ENCODE measurements around the gene ACADS.

ACADS gene

DNA sequence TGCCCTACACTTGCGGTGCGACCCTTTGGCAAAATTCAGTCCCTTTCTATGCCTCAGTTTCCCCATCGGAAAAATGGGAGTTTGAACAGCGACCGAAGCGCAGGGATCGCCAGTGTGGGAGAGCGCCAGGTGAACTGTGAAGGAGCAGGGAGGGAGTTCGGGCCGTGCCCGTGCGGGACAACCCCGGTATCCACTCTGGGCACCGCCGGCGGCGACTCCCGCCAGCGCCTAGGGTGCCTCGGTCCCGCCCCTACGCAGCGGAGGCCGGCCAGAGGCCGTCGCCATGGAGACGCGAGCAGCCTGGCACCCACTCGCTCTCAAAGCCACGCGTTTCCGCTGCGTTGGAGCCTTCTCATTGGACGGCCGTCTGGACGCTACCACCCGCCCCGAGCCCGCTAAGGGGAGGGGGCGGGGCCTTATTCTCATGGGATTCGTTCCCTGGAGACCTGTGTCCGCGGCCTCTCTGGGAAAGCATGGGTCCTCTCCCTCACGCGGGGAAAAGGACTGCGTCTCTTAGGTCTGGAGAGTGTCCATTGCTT is 39.4 kb upstream of the ACADS start:
- Histone ChIP-seq H3K4me3 (ENCODE audit: low read length) (peak overlapping the region; percentile 69), H3K27ac (ENCODE audit: low read length) (peak overlapping the region; percentile 94), H3K27me3 (replicated peaks; ENCODE audit: insufficient read depth, low read length) (no peaks in the 10 kb centered on the region), H3K4me2 (ENCODE audit: low read depth, low read length) (peak overlapping the region; percentile 77), H3K79me2 (ENCODE audit: low read length) (peaks cover 38% of the 10 kb centered on the region), H3K9me2 (replicated peaks; ENCODE audit: insufficient read depth, low read length) (no peaks in the 10 kb centered on the region), H4K20me1 (ENCODE audit: insufficient read depth, low read length) (no peaks in the 10 kb centered on the region), H3K9me3 (replicated peaks; ENCODE audit: insufficient read depth, low read length) (no peaks in the 10 kb centered on the region), H3K4me1 (ENCODE audit: low read length) (0 out of 2 replicates have a peak, but pooled peaks cover 3% of the 10 kb centered on the region), H2AFZ (ENCODE audit: low read length) (0 out of 2 replicates have a peak overlapping the region, but pooled peaks have one; percentile 58), H3K9ac (ENCODE audit: low read length) (peak overlapping the region; percentile 84), H3F3A (ENCODE audit: insufficient read depth, low read length) (peaks cover 12% of the 10 kb centered on the region), H3K36me3 (replicated peaks; ENCODE audit: insufficient read depth, low read length) (no peaks in the 10 kb centered on the region)
- TF ChIP-seq EZH2phosphoT487 (IDR thresholded peaks at IDR 0.05; ENCODE audit: low read length) (no peak), EZH2 (optimal IDR thresholded peaks at IDR 0.05; ENCODE audit: low read depth, low read length) (no peak)
- TF ChIP-seq, protein P1, sequence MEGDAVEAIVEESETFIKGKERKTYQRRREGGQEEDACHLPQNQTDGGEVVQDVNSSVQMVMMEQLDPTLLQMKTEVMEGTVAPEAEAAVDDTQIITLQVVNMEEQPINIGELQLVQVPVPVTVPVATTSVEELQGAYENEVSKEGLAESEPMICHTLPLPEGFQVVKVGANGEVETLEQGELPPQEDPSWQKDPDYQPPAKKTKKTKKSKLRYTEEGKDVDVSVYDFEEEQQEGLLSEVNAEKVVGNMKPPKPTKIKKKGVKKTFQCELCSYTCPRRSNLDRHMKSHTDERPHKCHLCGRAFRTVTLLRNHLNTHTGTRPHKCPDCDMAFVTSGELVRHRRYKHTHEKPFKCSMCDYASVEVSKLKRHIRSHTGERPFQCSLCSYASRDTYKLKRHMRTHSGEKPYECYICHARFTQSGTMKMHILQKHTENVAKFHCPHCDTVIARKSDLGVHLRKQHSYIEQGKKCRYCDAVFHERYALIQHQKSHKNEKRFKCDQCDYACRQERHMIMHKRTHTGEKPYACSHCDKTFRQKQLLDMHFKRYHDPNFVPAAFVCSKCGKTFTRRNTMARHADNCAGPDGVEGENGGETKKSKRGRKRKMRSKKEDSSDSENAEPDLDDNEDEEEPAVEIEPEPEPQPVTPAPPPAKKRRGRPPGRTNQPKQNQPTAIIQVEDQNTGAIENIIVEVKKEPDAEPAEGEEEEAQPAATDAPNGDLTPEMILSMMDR (IDR thresholded peaks at IDR 0.05; ENCODE audit: low read length), result no peak
- peak; percentile 95 for DNase-seq

DNA sequence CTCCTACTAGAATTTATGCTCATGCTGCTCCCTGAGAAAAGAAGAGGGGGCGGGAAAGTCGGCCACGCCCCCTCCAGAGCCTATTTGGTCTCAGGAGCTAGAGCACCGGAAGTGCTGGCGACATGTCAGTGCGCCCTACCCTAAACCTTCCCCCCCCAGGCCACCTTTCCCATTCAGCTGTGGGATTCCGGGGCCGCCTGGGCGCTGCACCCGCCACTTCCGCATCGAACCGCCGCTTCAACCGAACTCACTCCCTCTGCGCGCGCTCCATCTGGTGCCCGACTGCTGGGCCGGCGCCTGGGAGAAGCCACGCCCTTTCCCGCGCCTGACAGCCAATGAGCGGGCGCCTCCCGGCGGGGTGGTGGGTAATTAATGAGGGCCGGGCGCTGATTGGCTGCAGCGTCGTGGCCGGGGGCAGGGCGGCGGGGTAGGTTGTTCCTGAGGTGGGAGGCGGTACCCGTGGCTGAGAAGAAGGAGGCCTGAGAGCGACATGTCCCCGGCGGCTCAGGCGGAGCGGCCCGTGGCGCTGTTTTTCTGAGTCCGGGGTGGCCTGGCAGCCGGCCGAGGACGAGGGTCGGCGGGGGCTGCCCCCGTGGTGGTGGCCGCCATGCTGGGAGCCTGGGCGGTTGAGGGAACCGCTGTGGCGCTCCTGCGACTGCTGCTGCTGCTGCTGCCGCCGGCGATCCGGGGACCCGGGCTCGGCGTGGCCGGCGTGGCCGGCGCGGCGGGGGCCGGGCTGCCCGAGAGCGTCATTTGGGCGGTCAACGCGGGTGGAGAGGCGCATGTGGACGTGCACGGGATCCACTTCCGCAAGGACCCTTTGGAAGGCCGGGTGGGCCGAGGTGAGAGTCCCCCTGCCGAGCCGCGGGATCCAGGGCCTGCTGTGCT is 38.7 kb upstream of the ACADS start, which contains the start of gene MLEC:
Gene MLEC (plus strand): TSS at position 460 of the 888 bp plus-strand sequence. CDS start 148 bp downstream, at position 608.
- Histone ChIP-seq H3K27ac (ENCODE audit: low read length) (peak within 1 kb of the TSS; percentile 94), H3K9ac (ENCODE audit: low read length) (peak within 1 kb of the TSS; percentile 84), H3K79me2 (ENCODE audit: low read length) (peaks cover 44% of the 10 kb centered on the region), H2AFZ (ENCODE audit: low read length) (0 out of 2 replicates have a peak within 1 kb of the TSS, but pooled peaks have one; percentile 58), H3F3A (ENCODE audit: insufficient read depth, low read length) (peaks cover 12% of the 10 kb centered on the region), H3K4me2 (ENCODE audit: low read depth, low read length) (peak within 1 kb of the TSS; percentile 92), H3K36me3 (replicated peaks; ENCODE audit: insufficient read depth, low read length) (no peaks in the 10 kb centered on the region), H4K20me1 (ENCODE audit: insufficient read depth, low read length) (no peaks in the 10 kb centered on the region), H3K27me3 (replicated peaks; ENCODE audit: insufficient read depth, low read length) (no peaks in the 10 kb centered on the region), H3K9me3 (replicated peaks; ENCODE audit: insufficient read depth, low read length) (no peaks in the 10 kb centered on the region), H3K9me2 (replicated peaks; ENCODE audit: insufficient read depth, low read length) (no peaks in the 10 kb centered on the region), H3K4me3 (ENCODE audit: low read length) (peak within 1 kb of the TSS; percentile 71), H3K4me1 (ENCODE audit: low read length) (0 out of 2 replicates have a peak, but pooled peaks cover 3% of the 10 kb centered on the region)
- TF ChIP-seq, protein P1 (IDR thresholded peaks at IDR 0.05; ENCODE audit: low read length), result no peak
- TF ChIP-seq EZH2 (optimal IDR thresholded peaks at IDR 0.05; ENCODE audit: low read depth, low read length) (no peak), EZH2phosphoT487 (IDR thresholded peaks at IDR 0.05; ENCODE audit: low read length) (no peak)
- peak; percentile 92 for DNase-seq

DNA sequence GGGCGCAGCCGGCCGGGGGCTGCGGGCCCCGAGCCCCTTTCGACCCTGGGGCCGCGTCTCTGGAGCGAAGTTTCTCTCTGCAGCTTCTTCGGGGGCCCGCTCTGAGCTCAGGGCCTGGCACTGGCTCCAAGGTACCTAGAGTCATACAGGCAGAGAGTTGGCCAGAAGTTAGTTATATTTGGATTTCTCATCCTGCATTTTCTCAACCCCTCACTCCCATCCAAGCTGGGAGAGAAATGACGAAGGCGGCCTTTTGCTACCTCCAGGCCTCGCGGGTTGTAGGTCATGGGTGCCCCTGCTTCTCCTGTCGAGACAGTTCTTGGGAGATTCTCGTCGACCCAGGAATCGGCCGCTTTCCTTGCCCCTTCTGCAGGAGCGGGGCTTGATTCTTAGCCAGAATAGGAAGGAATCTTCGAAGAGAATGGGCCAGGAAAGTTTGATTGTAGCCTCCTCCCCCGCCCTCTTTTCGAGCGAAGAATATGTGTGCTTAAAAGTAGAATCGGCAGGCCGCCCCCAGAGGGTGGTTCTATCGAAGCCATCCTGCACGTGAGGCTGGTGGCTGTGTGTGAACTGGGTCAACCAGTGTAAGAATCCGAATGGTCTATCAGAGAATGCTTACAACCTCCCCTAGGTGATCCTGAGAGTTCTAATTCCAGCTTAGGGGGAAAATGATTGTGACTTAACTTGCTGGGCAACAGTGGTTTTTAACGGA is 37.9 kb upstream of the ACADS start:
- H3K9me3 ChIP-seq (replicated peaks; ENCODE audit: insufficient read depth, low read length), result no peaks in the 10 kb centered on the region
- no peaks in the 10 kb centered on the region for H4K20me1 ChIP-seq (ENCODE audit: insufficient read depth, low read length)
- no peaks in the 10 kb centered on the region for H3K36me3 ChIP-seq (replicated peaks; ENCODE audit: insufficient read depth, low read length)
- peak overlapping the region; percentile 71 for H3K4me3 ChIP-seq (ENCODE audit: low read length)
- H2AFZ ChIP-seq (ENCODE audit: low read length), result 0 out of 2 replicates have a peak overlapping the region, but pooled peaks have one; percentile 26
- no peak overlapping the region for H3K27ac ChIP-seq (ENCODE audit: low read length)
- peaks cover 12% of the 10 kb centered on the region for H3F3A ChIP-seq (ENCODE audit: insufficient read depth, low read length)
- 0 out of 2 replicates have a peak, but pooled peaks cover 3% of the 10 kb centered on the region for H3K4me1 ChIP-seq (ENCODE audit: low read length)
- no peaks in the 10 kb centered on the region for H3K27me3 ChIP-seq (replicated peaks; ENCODE audit: insufficient read depth, low read length)
- peak overlapping the region; percentile 72 for H3K9ac ChIP-seq (ENCODE audit: low read length)
- no peaks in the 10 kb centered on the region for H3K9me2 ChIP-seq (replicated peaks; ENCODE audit: insufficient read depth, low read length)
- H3K4me2 ChIP-seq (ENCODE audit: low read depth, low read length), result peak overlapping the region; percentile 92
- peaks cover 52% of the 10 kb centered on the region for H3K79me2 ChIP-seq (ENCODE audit: low read length)
- no peak for TF ChIP-seq EZH2 (optimal IDR thresholded peaks at IDR 0.05; ENCODE audit: low read depth, low read length)
- TF ChIP-seq, protein P1 (IDR thresholded peaks at IDR 0.05; ENCODE audit: low read length), result no peak
- TF ChIP-seq EZH2phosphoT487 (IDR thresholded peaks at IDR 0.05; ENCODE audit: low read length), result no peak
- peak; percentile 26 for DNase-seq

Data from MM.1S (cell line).